Activated CD4-positive, alpha-beta T cell treated with anti-CD3 and anti-CD28 coated beads, Interleukin-2, Interleukin-6, amounts not matched to agents 100 ng/mL and 50 ng/mL, durations not matched to agents 16 hours and 8 hours (primary cell): Measurements from ENCODE around the gene RBBP8.
A peak's percentile ranks its signal among the peaks of the same experiment; 100 is the strongest.
"Not testable (repeated sequence)": the region's sequence is repeated elsewhere in the genome, so short reads cannot be mapped to it uniquely, and the experiment has no call there.

Source experiments
- DNase-seq: peaks from one replicate; pipeline ENCODE4 v3.0.0-alpha.2; 2020

Gene RBBP8

GRCh38 chr18:22946217-22946616 lies 13.1 kb downstream of the RBBP8 start:
- DNase-seq = peak; percentile 8

- DNase-seq = no peak
Observed at GRCh38 chr18:22946846-22947245, 13.7 kb downstream of the RBBP8 start.

GRCh38 chr18:22951823-22952222 lies 18.7 kb downstream of the RBBP8 start:
- DNase-seq = no peak

- no peak for DNase-seq
Observed at GRCh38 chr18:22952525-22952924, 19.4 kb downstream of the RBBP8 start.

- not testable (repeated sequence) for DNase-seq
Observed at GRCh38 chr18:22953982-22954381, 20.9 kb downstream of the RBBP8 start.

- DNase-seq = no peak
Observed at GRCh38 chr18:22956226-22956625, 23.1 kb downstream of the RBBP8 start.

GRCh38 chr18:22961156-22961555 lies 28.0 kb downstream of the RBBP8 start:
- DNase-seq = no peak

GRCh38 chr18:22962004-22962403 lies 28.9 kb downstream of the RBBP8 start:
- no peak for DNase-seq

GRCh38 chr18:22964116-22964515 lies 31.0 kb downstream of the RBBP8 start:
- DNase-seq = no peak

GRCh38 chr18:22964722-22965121 lies 31.6 kb downstream of the RBBP8 start:
- DNase-seq = no peak

- no peak for DNase-seq
Observed at GRCh38 chr18:22971038-22971437, 37.9 kb downstream of the RBBP8 start.

GRCh38 chr18:22974001-22974400 lies 40.9 kb downstream of the RBBP8 start:
- DNase-seq = no peak

- no peak for DNase-seq
Observed at GRCh38 chr18:22974707-22975106, 41.6 kb downstream of the RBBP8 start.

- DNase-seq = no peak
Observed at GRCh38 chr18:22975508-22975907, 42.4 kb downstream of the RBBP8 start.

- DNase-seq = peak; percentile 77
Observed at GRCh38 chr18:22977847-22978701, 44.9 kb downstream of the RBBP8 start.

GRCh38 chr18:22980394-22980793 lies 47.3 kb downstream of the RBBP8 start:
- no peak for DNase-seq

GRCh38 chr18:22981274-22982133 lies 48.4 kb downstream of the RBBP8 start:
- no peak for DNase-seq

- DNase-seq = no peak
Observed at GRCh38 chr18:22983175-22983574, 50.0 kb downstream of the RBBP8 start.

- no peak for DNase-seq
Observed at GRCh38 chr18:22985250-22985649, 52.1 kb downstream of the RBBP8 start.

GRCh38 chr18:22987547-22988189 lies 54.5 kb downstream of the RBBP8 start:
- DNase-seq = peak; percentile 13

- DNase-seq = no peak
Observed at GRCh38 chr18:22988208-22988607, 55.1 kb downstream of the RBBP8 start.

GRCh38 chr18:22998344-22998743 lies 65.2 kb downstream of the RBBP8 start:
- no peak for DNase-seq

- no peak for DNase-seq
Observed at GRCh38 chr18:22999212-22999611, 66.1 kb downstream of the RBBP8 start.
